ENCODE results near the gene CELF3.
A peak's percentile ranks its signal among the peaks of the same experiment; 100 is the strongest.
"Not testable (repeated sequence)": the region's sequence is repeated elsewhere in the genome, so short reads cannot be mapped to it uniquely, and the experiment has no call there.

CELF3 gene

GRCh38 chr1:151741516-151741915 is 24.9 kb upstream of the CELF3 start:
- peak overlapping the region; percentile 98; the same call in 1 of the 2 replicates for H3K27ac ChIP-seq
- TF ChIP-seq, protein P1, sequence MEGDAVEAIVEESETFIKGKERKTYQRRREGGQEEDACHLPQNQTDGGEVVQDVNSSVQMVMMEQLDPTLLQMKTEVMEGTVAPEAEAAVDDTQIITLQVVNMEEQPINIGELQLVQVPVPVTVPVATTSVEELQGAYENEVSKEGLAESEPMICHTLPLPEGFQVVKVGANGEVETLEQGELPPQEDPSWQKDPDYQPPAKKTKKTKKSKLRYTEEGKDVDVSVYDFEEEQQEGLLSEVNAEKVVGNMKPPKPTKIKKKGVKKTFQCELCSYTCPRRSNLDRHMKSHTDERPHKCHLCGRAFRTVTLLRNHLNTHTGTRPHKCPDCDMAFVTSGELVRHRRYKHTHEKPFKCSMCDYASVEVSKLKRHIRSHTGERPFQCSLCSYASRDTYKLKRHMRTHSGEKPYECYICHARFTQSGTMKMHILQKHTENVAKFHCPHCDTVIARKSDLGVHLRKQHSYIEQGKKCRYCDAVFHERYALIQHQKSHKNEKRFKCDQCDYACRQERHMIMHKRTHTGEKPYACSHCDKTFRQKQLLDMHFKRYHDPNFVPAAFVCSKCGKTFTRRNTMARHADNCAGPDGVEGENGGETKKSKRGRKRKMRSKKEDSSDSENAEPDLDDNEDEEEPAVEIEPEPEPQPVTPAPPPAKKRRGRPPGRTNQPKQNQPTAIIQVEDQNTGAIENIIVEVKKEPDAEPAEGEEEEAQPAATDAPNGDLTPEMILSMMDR (conservative IDR thresholded peaks at IDR 0.05) = no peak

GRCh38 chr1:151739590-151740355 is 23.2 kb upstream of the CELF3 start:
- H3K27ac ChIP-seq = peak overlapping the region; percentile 98
- TF ChIP-seq, protein P1 (conservative IDR thresholded peaks at IDR 0.05) = 0 out of 2 replicates have a peak, but pooled peaks have one; percentile 12

GRCh38 chr1:151737479-151737878 is 20.9 kb upstream of the CELF3 start:
- H3K27ac ChIP-seq = no peak overlapping the region
- TF ChIP-seq, protein P1 (conservative IDR thresholded peaks at IDR 0.05) = no peak

DNA sequence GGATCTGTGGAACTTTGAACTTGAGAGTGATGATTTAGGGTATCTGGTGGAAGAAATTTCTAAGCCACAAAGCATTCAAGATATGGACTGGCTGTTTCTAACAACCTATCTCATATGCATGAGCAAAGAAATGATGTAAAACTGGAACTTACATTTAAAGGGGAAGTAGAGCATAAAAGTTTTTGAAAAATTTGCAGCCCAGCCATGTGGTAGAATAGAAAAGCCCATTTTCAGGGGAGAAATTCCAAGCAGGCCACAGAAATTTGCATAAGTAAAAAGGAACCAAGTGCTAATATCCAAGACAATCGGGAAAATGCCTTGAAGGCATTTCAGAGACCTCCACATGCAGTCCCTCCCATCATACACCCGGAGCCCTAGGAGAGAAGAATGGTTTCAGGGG is 20.4 kb upstream of the CELF3 start:
- TF ChIP-seq, protein P1 (conservative IDR thresholded peaks at IDR 0.05) = no peak
- no peak overlapping the region for H3K27ac ChIP-seq

GRCh38 chr1:151733995-151734394 is 17.4 kb upstream of the CELF3 start:
- H3K27ac ChIP-seq = not testable (repeated sequence)

GRCh38 chr1:151733126-151733525 is 16.5 kb upstream of the CELF3 start:
- H3K27ac ChIP-seq = peak overlapping the region; percentile 49
- TF ChIP-seq, protein P1 (conservative IDR thresholded peaks at IDR 0.05) = no peak

- TF ChIP-seq, protein P1 (conservative IDR thresholded peaks at IDR 0.05) = no peak
- no peak overlapping the region for H3K27ac ChIP-seq
These were observed 13.3 kb upstream of the CELF3 start for GRCh38 chr1:151729966-151730291.

DNA sequence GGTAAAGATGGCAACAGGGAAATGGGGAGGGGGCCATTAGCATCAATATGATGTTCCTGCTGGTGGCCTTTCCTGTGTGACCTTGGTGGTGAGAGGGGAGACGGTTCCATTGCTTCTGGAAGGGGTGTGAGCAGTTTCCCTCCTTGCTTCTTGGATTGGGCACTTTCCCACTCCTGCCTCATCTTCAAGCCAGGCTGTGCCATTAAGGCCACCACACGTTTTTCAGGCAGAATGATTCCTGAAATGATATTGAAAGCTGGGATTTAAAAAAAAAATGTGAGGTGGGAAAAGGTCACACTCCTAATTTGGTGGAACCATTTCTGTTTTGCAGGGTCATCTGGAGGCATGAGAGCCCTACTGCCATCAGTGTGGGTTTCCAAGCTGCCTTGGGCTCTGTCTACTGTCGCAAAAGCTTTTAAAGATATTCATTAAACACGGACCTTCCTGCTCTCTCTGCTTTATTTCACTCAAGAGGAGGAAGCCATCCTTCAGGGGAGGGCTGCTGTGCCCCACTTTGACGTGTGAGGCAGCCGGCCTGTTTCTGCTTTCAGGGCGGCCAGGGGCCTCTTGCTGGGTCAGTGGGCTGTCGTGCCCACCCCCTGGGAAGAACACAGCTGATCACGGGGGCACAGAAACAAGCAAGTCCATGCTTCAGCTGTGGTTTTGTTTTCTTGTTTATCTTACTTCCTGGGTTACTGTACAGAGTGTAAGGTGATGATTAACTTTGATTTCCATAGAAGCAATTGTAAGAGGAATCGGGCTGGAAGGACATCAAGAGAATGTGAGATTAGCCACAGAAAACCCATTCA is 12.8 kb upstream of the CELF3 start:
- TF ChIP-seq, protein P1 (conservative IDR thresholded peaks at IDR 0.05) = no peak
- no peak overlapping the region for H3K27ac ChIP-seq
